Esophagus muscularis mucosa (tissue), 3 donors: Measurements from ENCODE around the gene SMPD3.

Experiments used
- CTCF ChIP-seq, 3 experiments: fragments of 200-600 bp in 2 of 3; fragments of 450-650 bp in 1 of 3; sonication (generic) in 2 of 3; IDR thresholded peaks; one replicate each; pipeline ENCODE4 v1.5.1; 2017 to 2019; ENCODE audit warnings: antibody characterized with exemption in 3 of 3, mild to moderate bottlenecking in 2 of 3, moderate library complexity in 1 of 3
- POLR2A ChIP-seq: fragments of 450-650 bp; IDR thresholded peaks from one replicate; pipeline ENCODE4 v1.6.1; 2017; ENCODE audit warnings: antibody characterized with exemption, moderate library complexity, mild to moderate bottlenecking, low read depth
- POLR2AphosphoS5 ChIP-seq, 2 donors: sonication (generic); formaldehyde crosslinking; IDR thresholded peaks; one replicate each; pipeline ENCODE4 v1.6.1; 2017; ENCODE audit warnings: antibody characterized with exemption in 2 of 2

- TF ChIP-seq CTCF (IDR thresholded peaks at IDR 0.05) (no peak), POLR2AphosphoS5 (IDR thresholded peaks at IDR 0.05) (no peak), POLR2A (no peak)
These were observed 59.3 kb downstream of the SMPD3 start for GRCh38 chr16:68389006-68389405.
